Omental fat pad (tissue), 4 donors: ENCODE data around the gene VSIG8. TPM values are rescaled to one million over a fixed set of nuclear protein-coding genes. Genes with fewer than 3 reads are reported as not detected.

Experiments used
- ATAC-seq: fragments of 150-250 bp; one replicate; pipeline ENCODE4 v1.9.1; 2016; ENCODE audit warnings: mild to moderate bottlenecking, moderate library complexity; ENCODE audit not compliant: low FRiP score
- DNase-seq: peaks from one replicate; pipeline ENCODE4 v3.0.0-alpha.2; 2019; ENCODE audit warnings: low spot score
- total RNA-seq, 4 donors: library from RNA; depleted of rRNA; stranded (reverse); fragments of >200 nt; gene quantifications; one replicate each; pipeline ENCODE4 v1.1.0, GENCODE V29; 2016
- TF ChIP-seq, protein P1 (sequence below), 3 donors: fragments of 450-650 bp; IDR thresholded peaks; one replicate each; pipeline ENCODE4 v1.5.1; 2016 to 2017; ENCODE audit warnings: antibody characterized with exemption in 3 of 3, mild to moderate bottlenecking in 3 of 3, moderate library complexity in 2 of 3

The VSIG8 gene
- total RNA-seq, 4 donors from 2014 or later: not detected

DNA sequence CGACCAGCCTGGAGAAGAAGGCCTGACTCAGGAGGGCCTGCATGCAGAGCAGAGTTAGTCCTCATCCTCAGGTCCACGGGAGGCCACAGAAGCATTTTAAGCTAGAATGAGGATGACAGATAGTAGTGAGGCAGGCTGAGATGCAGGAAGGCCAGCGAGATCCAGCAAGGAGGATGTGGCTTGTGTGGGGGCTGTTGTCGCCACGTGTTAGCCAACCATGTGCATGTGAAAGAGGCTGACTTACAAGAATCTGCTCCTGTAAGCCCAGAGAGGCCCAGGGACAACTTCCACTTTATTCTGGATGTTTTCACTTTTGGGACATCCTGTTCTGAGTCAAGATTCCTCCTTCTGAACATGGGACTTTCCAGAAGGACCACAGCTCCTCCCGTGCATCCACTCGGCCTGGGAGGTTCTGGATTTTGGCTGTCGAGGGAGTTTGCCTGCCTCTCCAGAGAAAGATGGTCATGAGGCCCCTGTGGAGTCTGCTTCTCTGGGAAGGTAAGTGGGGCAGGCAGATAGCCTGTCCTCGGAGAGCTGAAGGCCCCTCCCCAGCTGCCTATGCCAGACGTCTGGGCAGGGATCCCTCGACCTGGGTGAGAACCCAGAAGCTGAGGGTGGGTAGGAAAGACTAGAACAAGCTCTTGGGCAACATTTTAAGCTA, 35.9 kb downstream of the VSIG8 start, which contains the start of gene SLAMF8:
Gene SLAMF8 (plus strand): TSS at position 433 of the 661 bp plus-strand sequence. CDS start 26 bp downstream, at position 459.
- DNase-seq: no peak
- TF ChIP-seq, protein P1, sequence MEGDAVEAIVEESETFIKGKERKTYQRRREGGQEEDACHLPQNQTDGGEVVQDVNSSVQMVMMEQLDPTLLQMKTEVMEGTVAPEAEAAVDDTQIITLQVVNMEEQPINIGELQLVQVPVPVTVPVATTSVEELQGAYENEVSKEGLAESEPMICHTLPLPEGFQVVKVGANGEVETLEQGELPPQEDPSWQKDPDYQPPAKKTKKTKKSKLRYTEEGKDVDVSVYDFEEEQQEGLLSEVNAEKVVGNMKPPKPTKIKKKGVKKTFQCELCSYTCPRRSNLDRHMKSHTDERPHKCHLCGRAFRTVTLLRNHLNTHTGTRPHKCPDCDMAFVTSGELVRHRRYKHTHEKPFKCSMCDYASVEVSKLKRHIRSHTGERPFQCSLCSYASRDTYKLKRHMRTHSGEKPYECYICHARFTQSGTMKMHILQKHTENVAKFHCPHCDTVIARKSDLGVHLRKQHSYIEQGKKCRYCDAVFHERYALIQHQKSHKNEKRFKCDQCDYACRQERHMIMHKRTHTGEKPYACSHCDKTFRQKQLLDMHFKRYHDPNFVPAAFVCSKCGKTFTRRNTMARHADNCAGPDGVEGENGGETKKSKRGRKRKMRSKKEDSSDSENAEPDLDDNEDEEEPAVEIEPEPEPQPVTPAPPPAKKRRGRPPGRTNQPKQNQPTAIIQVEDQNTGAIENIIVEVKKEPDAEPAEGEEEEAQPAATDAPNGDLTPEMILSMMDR (IDR thresholded peaks at IDR 0.05): no peak
- ATAC-seq: peak; percentile 6

DNA sequence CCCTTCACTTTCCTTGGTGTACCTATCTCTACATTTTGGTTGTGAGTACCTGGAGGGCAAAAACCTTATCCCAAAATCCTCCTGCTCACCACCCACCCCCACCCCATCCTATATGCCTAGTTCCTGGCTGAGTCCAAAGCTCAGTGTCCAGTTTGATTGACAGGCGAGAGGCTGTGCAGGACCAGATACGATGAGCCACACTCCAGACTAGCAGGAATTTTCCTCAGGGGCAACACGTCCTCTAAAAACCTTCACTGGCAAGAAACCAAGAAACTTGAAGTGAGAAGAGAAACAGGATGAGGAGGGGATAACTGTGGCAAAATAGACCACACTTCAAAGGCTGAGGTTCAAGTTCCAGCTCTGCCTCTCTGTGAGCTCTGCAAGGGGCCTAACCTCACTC, 36.9 kb downstream of the VSIG8 start:
- ATAC-seq: no peak
- TF ChIP-seq, protein P1 (IDR thresholded peaks at IDR 0.05): no peak
- DNase-seq: no peak

DNA sequence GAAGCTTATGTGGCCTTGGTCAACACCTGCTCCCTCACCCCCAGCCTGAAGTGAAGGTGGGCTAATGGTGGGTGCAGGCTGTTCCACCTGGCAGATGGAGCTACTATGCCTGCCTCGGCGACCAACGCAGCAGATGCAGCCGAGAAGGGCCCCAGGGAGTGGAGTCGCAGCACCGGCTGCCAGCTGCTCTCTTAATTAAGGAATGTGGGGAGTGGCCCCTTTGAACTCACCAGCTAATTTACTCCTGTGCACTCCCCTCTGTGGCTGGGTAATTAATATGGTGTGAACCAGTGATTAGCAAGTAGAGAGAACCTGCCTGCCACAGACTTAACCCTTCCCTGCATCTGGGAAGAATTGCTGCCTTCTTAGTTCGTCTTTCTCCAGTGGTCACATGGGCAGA, 39.1 kb downstream of the VSIG8 start:
- TF ChIP-seq, protein P1 (IDR thresholded peaks at IDR 0.05): no peak
- ATAC-seq: no peak
- DNase-seq: no peak

DNA sequence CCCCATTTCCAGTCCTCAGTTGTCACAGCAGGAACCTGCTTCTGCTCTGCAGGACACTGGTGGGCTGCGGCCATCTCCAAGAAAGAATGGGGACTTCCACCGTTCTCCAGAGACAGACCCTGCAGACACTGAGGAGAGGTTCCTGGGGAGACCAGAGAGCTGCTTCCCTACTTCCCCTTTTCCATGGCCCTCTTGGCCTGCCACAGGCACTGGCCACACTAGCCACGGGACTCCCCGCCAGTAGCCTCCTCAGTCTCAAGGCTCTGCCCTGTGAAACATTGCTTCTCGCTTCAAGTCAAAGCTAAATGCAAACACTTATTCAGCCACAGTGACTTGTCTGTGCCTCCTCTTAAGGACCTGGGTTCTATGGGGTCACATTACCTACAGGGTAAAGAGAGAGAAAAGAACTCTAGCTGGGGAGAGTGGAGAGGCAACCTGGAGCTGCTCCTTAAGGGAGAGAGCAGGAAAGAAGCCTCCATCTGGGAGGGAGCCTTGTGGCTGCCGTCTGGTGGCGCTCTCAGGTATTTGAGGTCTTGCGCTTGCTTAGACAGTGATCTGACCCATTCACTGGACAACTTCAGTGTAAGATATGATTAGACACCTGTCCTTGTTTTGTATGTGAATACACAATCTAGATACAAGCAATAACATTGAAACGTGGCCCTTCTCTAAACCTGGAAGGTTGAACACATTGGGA, 41.1 kb downstream of the VSIG8 start:
- TF ChIP-seq, protein P1 (IDR thresholded peaks at IDR 0.05): no peak
- ATAC-seq (no peak), DNase-seq (no peak)

DNA sequence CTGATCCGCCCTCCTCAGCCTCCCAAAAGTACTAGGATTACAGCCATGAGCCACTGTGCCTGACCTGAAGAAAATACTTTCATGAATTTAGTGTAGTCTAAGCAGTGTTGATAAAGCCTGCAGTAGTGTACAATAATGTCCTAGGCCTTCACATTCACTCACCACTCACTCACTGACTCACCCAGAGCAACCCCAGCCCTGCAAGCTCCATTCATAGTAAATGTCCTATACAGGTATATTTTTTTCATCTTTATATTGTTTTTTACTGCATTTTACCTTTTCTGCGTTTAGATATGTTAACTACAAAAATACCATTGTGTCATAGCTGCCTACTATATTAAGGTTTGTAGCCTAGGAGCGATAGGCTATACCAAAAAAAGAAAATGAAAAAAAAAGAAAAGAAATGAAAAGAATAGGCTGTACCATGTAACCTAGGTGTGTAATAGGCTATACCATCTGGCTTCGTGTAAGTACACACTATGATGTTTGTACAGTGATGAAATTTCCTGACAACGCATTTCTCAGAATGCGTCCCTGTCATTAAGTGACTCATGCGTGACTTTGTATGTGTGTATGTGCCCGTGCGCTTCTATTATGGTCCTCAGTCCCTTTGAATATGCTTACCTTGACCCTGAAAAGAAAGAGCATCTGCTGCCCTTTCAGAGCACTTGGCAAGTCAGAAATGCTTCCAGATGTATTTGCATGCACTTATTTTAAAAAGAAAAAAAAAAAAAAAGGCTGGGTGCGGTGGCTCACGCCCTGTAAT, 45.0 kb downstream of the VSIG8 start:
- DNase-seq: no peak
- TF ChIP-seq, protein P1 (IDR thresholded peaks at IDR 0.05): no peak
- no peak for ATAC-seq

DNA sequence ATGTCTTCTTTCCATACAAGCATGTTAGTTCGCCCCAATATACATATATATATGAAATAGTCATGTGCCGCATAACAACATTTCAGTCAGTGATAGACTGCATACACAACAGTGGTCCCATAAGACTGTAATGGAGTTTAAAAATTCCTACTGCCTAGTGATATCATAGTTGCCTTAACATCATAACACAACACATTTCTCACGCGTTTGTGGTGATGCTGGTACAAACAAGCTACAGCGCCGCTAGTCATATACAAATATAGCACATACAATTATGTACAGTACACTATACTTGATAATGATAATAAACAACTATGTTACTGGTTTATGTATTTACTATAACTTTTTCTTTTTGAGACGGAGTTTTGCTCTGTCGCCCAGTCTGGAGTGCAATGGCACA, 46.5 kb downstream of the VSIG8 start:
- ATAC-seq: no peak
- DNase-seq: no peak
- TF ChIP-seq, protein P1 (IDR thresholded peaks at IDR 0.05): no peak
